AG04450 (cell line): ENCODE data around the gene HAO1. TPM values are rescaled to one million over a fixed set of nuclear protein-coding genes. Genes with fewer than 3 reads are reported as not detected.
"Not testable (repeated sequence)": the region's sequence is repeated elsewhere in the genome, so short reads cannot be mapped to it uniquely, and the experiment has no call there.

Experiments
- CTCF ChIA-PET: fragments of 300-600, 350-600 bp; formaldehyde crosslinking; extraction: SDS; loops from one replicate; lab custom pipeline; 2022; ENCODE audit warnings: antibody characterized with exemption, inconsistent platforms; lab: Charles Lee
- POLR2A ChIA-PET: fragments of 350-600 bp; formaldehyde crosslinking; extraction: SDS; loops from one replicate; lab custom pipeline; 2021; ENCODE audit warnings: antibody characterized with exemption, inconsistent platforms; lab: Yijun Ruan, JAX
- DNase-seq: peaks from one replicate; pipeline ENCODE4 v3.0.0-alpha.2; 2011; ENCODE audit warnings: low read depth, low spot score
- H3K27ac ChIP-seq: one replicate; pipeline ENCODE4 v1.5.1; 2012; ENCODE audit warnings: low read depth, low read length, control low read depth
- H3K27me3 ChIP-seq: one replicate; pipeline ENCODE4 v1.6.0; 2012; ENCODE audit warnings: low read length; ENCODE audit not compliant: control insufficient read depth, insufficient read depth
- H3K4me3 ChIP-seq: 2 replicates; pipeline ENCODE4 v1.5.1; 2011; ENCODE audit warnings: mild to moderate bottlenecking, low read depth, low read length, control low read depth
- H3K9me3 ChIP-seq: 2 replicates; pipeline ENCODE4 v1.5.1; 2012; ENCODE audit warnings: low read length; ENCODE audit not compliant: control insufficient read depth, insufficient read depth
- CTCF ChIP-seq: IDR thresholded peaks from 2 replicates; pipeline ENCODE4 v1.5.1; 2011; ENCODE audit warnings: low read depth, low read length, control low read depth, inconsistent platforms
- polyA plus RNA-seq: library from polyadenylated mRNA; depleted of rRNA; stranded (reverse); fragments of >200 nt; gene quantifications from 2 replicates; pipeline ENCODE4 v1.2.3, GENCODE V29; 2011

The HAO1 gene
- polyA plus RNA-seq, 1 experiment = not detected

- ChIA-PET CTCF (interaction anchor here (1.8 to 7.1 kb wide), 2 partner anchors 35 to 750 kb away, joined by 9 to 38 read pairs; no protein-coding TSS in a partner anchor), POLR2A (no interaction called here)
- Histone ChIP-seq H3K9me3 (no peaks in the 10 kb centered on the region), H3K4me3 (no peak overlapping the region), H3K27me3 (peaks cover 3% of the 10 kb centered on the region), H3K27ac (no peak overlapping the region)
- TF ChIP-seq CTCF = no peak
- DNase-seq = no peak
Measured at GRCh38 chr20:7971536-7972280, 31.4 kb upstream of the HAO1 start.

GRCh38 chr20:7967199-7967844, 27.1 kb upstream of the HAO1 start:
- Histone ChIP-seq H3K27me3 (peaks cover 3% of the 10 kb centered on the region), H3K4me3 (no peak overlapping the region), H3K9me3 (no peaks in the 10 kb centered on the region), H3K27ac (no peak overlapping the region)
- no peak for TF ChIP-seq CTCF
- DNase-seq = no peak
- ChIA-PET CTCF (interaction anchor here (0.5 to 3.1 kb wide), 4 partner anchors 13 to 754 kb away, joined by 3 to 12 read pairs (median 4); no protein-coding TSS in a partner anchor), POLR2A (no interaction called here)

GRCh38 chr20:7966176-7966575, 25.9 kb upstream of the HAO1 start:
- Histone ChIP-seq H3K4me3 (no peak overlapping the region), H3K9me3 (no peaks in the 10 kb centered on the region), H3K27ac (no peak overlapping the region), H3K27me3 (no peaks in the 10 kb centered on the region)
- ChIA-PET POLR2A (no interaction called here), CTCF (no interaction called here)
- TF ChIP-seq CTCF = no peak
- DNase-seq = no peak

- no peaks in the 10 kb centered on the region for H3K9me3 ChIP-seq
- H3K27ac ChIP-seq = no peak overlapping the region
- CTCF ChIA-PET = interaction anchor here (0.6 to 1.2 kb wide), 2 partner anchors 21 to 23 kb away, joined by 3 to 6 read pairs; no protein-coding TSS in a partner anchor
- H3K27me3 ChIP-seq = no peaks in the 10 kb centered on the region
- POLR2A ChIA-PET = no interaction called here
- H3K4me3 ChIP-seq = no peak overlapping the region
- TF ChIP-seq CTCF = no peak
- DNase-seq = no peak
Measured at GRCh38 chr20:7959484-7959883, 19.2 kb upstream of the HAO1 start.

GRCh38 chr20:7956561-7956960, 16.3 kb upstream of the HAO1 start:
- H3K9me3 ChIP-seq, POLR2A ChIA-PET, CTCF ChIA-PET, H3K27me3 ChIP-seq, H3K27ac ChIP-seq, H3K4me3 ChIP-seq, DNase-seq: not testable (repeated sequence)
